ENCODE data around the gene MYCT1.
"Not testable (repeated sequence)": the region's sequence is repeated elsewhere in the genome, so short reads cannot be mapped to it uniquely, and the experiment has no call there.

Gene MYCT1, protein sequence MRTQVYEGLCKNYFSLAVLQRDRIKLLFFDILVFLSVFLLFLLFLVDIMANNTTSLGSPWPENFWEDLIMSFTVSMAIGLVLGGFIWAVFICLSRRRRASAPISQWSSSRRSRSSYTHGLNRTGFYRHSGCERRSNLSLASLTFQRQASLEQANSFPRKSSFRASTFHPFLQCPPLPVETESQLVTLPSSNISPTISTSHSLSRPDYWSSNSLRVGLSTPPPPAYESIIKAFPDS

DNA sequence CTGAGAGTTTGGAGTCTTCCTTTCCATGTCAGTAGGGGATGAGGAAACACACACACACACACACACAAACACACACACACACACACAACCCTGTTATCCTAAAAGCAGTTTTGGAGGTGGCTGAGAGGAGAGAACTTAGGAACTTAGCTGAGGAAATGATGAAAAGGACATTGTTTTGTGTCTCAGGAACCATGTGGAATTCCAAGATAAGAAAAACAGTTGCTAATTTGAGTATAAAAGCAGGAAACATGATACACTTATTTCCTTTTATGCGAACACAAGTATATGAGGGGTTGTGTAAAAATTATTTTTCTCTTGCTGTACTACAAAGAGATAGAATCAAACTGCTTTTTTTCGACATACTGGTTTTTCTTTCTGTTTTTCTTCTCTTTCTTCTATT, at the start of gene MYCT1:
TSS of gene MYCT1 (plus strand) at position 264 of the 400 bp plus-strand sequence. CDS start at position 270, 6 bp downstream.
- no peak for DNase-seq (ENCODE audit: low read depth, low spot score)

DNA sequence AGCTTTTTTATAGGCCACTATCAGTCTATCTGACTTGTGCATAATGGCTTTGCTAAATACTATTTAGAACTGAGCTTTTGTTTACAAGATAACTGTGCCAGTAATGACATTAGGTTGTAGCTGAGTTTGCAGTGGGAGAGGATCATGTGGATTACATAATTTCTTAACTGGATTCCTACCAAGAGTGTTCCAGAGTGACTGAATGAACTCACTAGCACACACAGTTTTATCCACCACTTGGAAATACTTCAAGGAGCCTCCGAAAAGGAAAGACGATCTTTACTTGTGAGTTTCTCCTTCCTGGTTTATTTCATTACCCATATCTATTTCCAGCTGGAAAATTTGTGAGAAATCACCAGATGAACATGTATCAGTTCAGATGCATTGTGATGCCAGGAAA, 49.6 kb upstream of the MYCT1 start:
- no peak for DNase-seq (ENCODE audit: low read depth, low spot score)

DNA sequence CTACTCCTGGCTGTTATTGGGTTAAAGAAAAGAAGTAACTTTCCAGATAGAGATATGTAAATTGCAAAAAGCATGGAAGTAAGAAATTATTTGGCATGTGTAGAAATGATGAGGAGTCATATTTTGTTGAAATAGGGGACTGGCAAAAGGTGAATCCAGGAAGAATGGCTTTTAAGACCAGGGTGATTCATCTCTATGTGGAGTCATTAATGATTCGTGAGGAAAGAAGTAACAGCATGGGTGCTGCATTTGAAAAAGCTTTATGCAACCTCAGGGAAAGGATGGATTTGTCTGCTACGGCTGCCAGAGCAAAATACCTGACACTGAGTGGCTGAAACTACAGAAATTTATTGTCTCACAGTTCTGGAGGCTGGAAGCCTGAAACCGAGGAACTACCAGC, 45.7 kb upstream of the MYCT1 start:
- DNase-seq (ENCODE audit: low read depth, low spot score) = no peak

DNA sequence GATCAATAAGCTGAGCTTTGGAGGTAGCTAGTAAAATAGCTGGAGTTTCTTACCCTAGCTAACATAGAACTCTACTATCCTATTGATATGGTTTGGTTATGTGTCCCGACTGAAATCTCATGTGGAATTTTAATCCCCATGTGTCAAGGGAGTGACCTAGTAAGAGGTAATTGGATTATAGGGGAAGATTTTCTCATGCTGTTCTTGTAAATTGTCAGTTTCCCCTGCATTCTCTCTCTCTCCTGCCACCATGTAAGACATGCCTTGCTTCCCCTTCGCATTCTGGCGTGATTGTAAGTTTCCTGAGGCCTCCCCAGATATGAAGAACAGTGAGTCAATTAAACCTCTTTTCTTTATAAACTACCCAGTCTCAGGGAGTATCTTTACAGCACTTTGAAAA, 35.9 kb upstream of the MYCT1 start:
- DNase-seq (ENCODE audit: low read depth, low spot score) = no peak

DNA sequence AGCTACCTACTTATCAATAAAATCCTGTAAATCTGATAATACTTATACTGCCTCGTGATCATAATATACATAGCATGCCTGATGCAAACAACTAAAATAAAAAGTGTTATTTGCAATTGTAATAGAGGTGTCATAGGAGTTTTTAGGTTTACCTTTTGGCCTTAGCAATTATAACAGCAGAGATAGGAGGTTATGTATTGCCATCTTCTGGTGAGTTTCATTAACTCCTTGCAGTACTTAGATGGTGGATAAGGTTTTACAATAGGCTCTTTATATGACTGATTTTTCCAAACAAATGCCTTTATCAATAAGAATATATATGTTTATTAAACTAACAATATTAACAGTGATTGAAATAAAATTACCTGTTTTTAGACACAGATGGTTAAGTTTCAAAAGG, 27.8 kb upstream of the MYCT1 start:
- DNase-seq (ENCODE audit: low read depth, low spot score) = no peak

GRCh38 chr6:152671171-152671570, 26.5 kb upstream of the MYCT1 start:
- no peak for DNase-seq (ENCODE audit: low read depth, low spot score)

GRCh38 chr6:152673236-152673635, 24.5 kb upstream of the MYCT1 start:
- DNase-seq (ENCODE audit: low read depth, low spot score) = no peak

DNA sequence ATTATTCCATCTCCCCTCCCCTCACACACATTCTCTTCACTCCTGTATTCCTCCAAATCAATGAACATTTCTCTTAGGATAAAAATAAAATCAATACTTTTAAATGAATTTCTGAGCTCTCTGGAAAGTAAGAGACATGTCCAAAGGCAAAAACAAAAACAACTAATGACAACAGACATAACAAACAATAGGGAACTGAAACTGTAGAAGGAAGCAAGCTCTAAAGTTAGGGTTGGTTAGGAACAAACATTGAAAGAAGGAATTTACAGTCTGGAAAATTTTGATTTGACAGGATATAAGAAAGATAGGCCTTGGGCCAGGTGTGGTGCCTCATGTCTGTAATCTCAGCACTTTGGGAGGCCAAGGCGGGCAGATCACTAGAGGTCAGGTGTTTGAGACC, 17.5 kb upstream of the MYCT1 start:
- DNase-seq (ENCODE audit: low read depth, low spot score) = no peak

DNA sequence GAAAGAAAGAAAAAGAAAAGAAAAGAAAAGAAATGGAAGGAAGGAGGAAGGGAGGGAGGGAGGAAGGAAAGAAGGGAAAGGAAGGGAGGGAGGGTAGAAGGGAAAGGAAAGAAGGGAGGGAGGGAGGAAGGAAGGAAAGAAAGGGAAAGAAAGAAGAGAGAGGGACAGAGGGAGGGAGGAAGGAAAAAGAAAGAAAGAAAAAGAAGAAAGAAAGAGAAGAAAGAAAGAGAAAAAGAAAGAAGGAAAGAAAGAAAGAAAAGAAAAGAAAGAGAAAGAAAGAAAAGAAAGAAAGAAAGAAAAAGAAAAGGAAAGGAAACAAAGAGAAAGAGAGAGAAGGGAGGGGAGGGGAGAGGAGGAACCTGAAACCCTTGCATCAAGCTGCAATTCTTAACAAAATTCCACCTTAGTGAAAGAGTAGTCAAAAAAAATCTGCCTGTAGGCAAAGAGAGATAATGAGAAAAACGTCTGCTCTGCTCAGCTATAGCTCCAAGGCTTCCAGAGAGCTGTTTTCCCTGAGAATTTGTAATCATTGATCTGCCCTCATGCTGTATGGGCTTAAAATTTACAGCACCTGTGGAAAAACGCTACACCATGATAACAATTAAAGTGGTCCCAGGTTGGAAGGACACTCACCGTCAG, 16.7 kb upstream of the MYCT1 start:
- DNase-seq (ENCODE audit: low read depth, low spot score) = peak; percentile 45

DNA sequence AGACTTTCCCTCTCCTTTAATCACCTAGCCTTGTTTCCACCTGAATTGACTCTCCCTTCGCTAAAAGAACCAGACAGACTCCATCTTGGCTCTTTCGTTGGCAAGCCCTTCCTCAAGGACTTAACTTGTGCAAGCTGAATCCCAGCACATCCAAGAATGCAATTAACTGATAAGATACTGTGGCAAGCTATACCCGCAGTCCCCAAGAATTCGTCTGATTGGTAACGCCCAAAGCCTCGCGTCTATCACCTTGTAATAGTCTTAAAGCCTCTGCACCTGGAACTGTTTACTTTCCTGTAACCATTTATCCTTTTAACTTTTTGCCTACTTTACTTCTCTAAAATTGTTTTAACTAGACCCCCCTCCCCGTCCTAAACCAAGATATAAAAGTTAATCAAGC, 15.6 kb upstream of the MYCT1 start:
- peak; percentile 30 for DNase-seq (ENCODE audit: low read depth, low spot score)

- DNase-seq (ENCODE audit: low read depth, low spot score) = peak; percentile 77
Observed at GRCh38 chr6:152682935-152683334, 14.8 kb upstream of the MYCT1 start.

GRCh38 chr6:152685819-152686218, 11.9 kb upstream of the MYCT1 start:
- no peak for DNase-seq (ENCODE audit: low read depth, low spot score)

GRCh38 chr6:152695372-152696045, 2.2 kb upstream of the MYCT1 start:
- no peak for DNase-seq (ENCODE audit: low read depth, low spot score)

GRCh38 chr6:152696522-152696921, 1.2 kb upstream of the MYCT1 start:
- no peak for DNase-seq (ENCODE audit: low read depth, low spot score)

GRCh38 chr6:152698692-152699091, 995 bp downstream of the MYCT1 start:
- no peak for DNase-seq (ENCODE audit: low read depth, low spot score)

GRCh38 chr6:152700427-152700826, 2.7 kb downstream of the MYCT1 start:
- no peak for DNase-seq (ENCODE audit: low read depth, low spot score)

DNA sequence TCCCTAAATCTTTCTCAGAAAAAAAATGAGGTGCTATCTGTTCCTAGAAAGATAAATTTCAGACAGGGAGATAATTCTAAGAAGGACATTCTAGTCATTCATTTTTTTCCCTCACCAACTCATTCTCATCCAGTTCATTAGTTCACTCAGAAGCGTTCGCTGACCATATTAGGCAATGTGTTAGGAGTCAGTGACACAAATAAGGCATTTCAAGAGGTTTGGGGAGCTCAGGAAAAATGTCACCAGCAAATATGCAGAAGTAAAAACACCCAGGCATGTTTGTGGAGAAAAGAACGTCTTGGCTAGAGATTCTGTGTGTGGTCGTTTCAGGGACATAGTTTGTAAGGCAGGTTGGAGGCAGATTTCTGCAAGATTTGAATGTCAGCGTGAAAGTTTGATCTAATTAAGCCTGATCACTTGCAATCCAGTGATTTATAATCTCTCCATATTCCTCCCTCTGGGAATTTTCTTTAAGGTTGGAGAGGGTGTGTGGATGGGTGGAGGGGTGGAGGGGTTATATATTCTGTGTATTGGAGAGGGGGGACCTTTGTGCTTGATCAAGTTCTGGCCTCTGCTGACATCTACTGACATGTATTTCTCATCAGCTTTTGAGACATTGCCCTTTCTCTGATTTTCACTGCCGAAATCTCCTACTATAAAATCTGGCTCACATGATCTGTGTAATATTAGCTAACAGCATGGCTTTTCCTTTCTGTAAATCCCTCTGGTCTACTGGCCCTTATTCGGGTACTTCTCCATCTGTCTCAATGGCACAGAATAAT, 3.6 kb downstream of the MYCT1 start:
- DNase-seq (ENCODE audit: low read depth, low spot score) = no peak

DNA sequence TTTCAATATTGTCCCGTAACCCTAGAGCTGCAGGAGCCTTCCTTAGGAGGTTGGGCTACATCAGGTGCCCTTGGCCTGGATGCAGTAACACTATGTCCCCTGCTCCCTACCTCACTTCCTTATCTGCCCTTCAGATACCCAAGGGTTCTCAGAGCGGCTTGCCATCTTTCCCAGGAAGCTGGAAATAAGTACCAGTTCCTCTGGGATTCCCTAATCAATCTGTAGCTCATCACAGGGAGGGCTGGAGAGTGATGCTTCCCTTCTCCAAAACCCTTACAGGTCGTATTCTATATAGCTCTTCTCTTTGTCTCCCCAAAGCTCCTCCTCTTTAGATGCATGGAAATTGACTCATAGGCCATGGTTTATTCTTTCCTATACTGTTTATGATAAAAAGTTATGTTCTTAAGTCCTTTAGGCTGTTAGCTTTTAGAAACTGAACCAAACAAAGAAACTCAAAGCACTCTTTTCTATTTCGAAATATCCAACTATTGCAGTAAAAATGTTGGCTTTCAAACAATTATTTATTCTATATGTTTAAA, 4.2 kb downstream of the MYCT1 start:
- no peak for DNase-seq (ENCODE audit: low read depth, low spot score)

GRCh38 chr6:152703750-152704149, 6.1 kb downstream of the MYCT1 start:
- not testable (repeated sequence) for DNase-seq (ENCODE audit: low read depth, low spot score)

DNA sequence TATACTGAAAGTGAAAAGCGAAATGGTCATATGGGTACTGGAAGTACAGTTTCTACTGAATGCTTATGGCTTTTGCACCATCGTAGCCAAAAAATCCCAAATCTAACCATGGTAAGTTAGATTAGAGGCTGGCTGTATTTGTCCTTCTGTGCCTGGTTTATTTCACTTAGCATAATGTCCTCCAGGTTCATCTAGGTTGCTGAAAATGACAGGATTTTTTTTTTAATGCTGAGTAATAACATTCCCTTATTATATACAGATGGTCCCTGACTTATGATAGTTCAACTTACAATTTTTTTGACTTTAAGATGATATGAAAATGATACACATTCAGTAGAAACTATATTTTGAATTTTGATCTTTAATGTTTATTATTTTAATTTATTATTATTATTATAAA, 7.6 kb downstream of the MYCT1 start:
- no peak for DNase-seq (ENCODE audit: low read depth, low spot score)

DNA sequence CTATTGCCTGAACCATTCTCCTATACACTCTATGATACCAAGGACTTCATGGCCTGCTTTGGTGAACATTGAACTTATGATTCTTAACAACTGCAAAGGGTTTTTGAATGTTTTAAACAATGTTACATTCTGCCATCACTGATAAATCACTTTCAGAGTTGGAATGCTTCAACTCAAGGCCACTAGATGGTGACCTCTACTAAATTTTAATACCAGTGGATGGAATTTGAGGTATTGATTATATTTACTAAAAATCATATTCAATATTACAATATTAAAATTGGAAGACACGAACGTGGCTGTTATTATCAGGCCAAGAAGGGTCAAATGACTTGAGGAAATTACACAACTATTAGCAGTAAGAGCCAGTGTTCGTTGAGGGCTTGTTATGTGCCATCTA, 18.6 kb downstream of the MYCT1 start:
- DNase-seq (ENCODE audit: low read depth, low spot score) = no peak

- DNase-seq (ENCODE audit: low read depth, low spot score) = no peak
Observed at GRCh38 chr6:152720974-152721373, 23.3 kb downstream of the MYCT1 start.

Measured in ELF-1 (cell line).